ENCODE measurements around the gene ABCB4. TPM values are rescaled to one million over a fixed set of nuclear protein-coding genes. Genes with fewer than 3 reads are reported as not detected.

ABCB4 gene
- total RNA-seq, 4 donors from 2014 or later, result 1.6 to 2.8 (median 1.9) TPM; not detected in 1

DNA sequence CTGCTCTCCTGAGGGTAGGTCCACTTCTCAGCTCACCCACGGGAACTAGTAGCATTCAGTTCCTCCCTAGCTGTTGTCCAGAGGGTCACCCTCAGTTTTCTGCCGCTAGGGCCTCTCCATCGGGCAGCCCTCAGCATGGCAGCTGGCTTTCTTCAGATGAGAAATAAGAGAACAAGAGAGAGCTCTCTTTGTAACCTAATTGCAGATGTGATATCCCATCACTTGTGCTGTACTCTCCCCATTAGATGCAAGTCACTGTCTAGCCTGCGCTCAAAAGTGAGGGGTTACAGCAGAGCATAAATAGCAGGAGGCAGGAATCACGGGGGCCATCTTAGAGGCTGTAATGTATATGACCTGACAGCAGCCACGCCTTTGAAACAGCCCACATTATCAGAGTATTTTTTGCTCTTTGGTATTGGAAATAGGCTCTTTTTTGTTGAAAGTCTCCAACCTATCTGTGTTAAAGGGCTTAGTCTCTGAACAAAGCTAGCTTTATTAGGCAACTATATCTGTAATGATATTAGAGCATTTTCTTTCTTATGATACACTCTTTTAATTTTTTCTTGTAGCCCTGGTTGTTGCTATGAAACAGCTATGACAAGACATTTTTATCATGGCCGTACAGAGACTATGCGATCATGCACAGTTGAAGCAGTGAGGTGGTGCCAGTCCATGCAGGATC, 84.3 kb downstream of the ABCB4 start:
- DNase-seq (ENCODE audit: low spot score in 2 of 2), result no peak
- Histone ChIP-seq H3K36me3 (peaks cover 67% of the 10 kb centered on the region), H3K4me3 (no peak overlapping the region), H3K9me3 (no peaks in the 10 kb centered on the region), H3K27ac (no peak overlapping the region), H3K4me1 (no peaks in the 10 kb centered on the region), H3K27me3 (no peaks in the 10 kb centered on the region)
- no peak for TF ChIP-seq EP300 (IDR thresholded peaks at IDR 0.05)
- TF ChIP-seq POLR2AphosphoS5 (IDR thresholded peaks at IDR 0.05), result no peak
- TF ChIP-seq, protein P1, sequence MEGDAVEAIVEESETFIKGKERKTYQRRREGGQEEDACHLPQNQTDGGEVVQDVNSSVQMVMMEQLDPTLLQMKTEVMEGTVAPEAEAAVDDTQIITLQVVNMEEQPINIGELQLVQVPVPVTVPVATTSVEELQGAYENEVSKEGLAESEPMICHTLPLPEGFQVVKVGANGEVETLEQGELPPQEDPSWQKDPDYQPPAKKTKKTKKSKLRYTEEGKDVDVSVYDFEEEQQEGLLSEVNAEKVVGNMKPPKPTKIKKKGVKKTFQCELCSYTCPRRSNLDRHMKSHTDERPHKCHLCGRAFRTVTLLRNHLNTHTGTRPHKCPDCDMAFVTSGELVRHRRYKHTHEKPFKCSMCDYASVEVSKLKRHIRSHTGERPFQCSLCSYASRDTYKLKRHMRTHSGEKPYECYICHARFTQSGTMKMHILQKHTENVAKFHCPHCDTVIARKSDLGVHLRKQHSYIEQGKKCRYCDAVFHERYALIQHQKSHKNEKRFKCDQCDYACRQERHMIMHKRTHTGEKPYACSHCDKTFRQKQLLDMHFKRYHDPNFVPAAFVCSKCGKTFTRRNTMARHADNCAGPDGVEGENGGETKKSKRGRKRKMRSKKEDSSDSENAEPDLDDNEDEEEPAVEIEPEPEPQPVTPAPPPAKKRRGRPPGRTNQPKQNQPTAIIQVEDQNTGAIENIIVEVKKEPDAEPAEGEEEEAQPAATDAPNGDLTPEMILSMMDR (IDR thresholded peaks at IDR 0.05), result no peak
- no peak for TF ChIP-seq POLR2A (IDR thresholded peaks at IDR 0.05)
- WGBS, result 93% methylated on average over 8 of the region's 8 CpGs

DNA sequence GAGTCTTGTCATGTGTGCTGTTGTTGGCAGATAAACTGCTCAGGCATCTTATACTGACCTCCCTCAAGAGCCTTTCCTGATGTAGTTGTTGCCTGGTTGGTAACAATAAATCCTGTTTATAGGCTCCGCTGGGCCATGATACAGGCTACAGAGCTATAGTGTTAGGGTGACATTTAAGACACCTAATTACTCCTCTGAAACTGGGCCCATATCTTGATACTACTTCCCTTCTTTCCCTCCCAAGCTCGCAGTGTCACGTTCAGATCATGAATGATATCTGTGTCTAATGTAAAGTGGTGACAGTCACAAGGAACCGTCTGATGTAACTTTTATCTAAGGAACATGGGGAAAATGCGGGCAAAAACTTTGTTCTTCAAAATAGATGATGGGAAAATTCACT, 94.6 kb downstream of the ABCB4 start:
- Histone ChIP-seq H3K9me3 (no peaks in the 10 kb centered on the region), H3K27me3 (no peaks in the 10 kb centered on the region), H3K4me1 (no peaks in the 10 kb centered on the region), H3K4me3 (no peak overlapping the region), H3K27ac (no peak overlapping the region), H3K36me3 (peaks cover 63% of the 10 kb centered on the region)
- no peak for TF ChIP-seq POLR2A (IDR thresholded peaks at IDR 0.05)
- TF ChIP-seq, protein P1 (IDR thresholded peaks at IDR 0.05), result no peak
- no peak for TF ChIP-seq EP300 (IDR thresholded peaks at IDR 0.05)
- TF ChIP-seq POLR2AphosphoS5 (IDR thresholded peaks at IDR 0.05), result no peak
- DNase-seq (ENCODE audit: low spot score in 2 of 2), result no peak
- 85% methylated on average over 5 of the region's 5 CpGs for WGBS

DNA sequence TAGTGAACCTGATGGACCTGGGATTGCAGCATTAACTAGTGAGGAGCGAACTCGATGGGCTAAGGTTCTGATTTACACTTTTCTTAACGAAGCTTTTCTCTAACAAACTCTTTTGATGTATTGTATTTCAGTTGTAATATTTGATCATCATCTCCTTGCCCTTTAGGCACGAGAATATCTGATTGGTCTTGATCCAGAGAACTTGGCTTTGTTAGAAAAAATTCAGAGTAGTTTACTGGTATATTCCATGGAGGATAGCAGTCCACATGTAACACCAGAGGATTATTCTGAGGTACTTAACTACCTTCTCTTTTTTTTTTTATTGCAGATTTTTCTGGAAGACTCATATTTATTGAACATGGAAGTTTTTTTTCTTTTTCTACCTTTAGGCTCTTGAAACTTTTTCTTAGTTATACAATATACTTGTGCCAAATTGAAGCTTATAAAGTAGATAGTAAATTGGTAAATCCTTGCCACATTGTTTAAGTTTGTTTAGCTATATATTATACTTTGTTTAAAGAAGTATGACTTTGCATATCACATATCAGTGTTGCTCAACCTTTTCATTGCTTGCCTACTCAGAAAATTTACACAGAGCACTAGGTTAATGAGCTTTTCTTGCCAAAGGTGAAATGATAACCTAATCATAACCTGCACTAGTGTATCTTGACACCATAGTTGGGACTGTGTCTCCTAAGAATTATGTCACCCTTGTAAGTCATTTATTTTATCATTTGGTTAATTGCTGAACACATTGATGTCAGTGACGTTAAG, 99.6 kb downstream of the ABCB4 start:
- 57% methylated on average over 5 of the region's 5 CpGs for WGBS
- no peaks in the 10 kb centered on the region for H3K4me1 ChIP-seq
- no peak overlapping the region for H3K4me3 ChIP-seq
- peaks cover 24% of the 10 kb centered on the region for H3K36me3 ChIP-seq
- no peaks in the 10 kb centered on the region for H3K9me3 ChIP-seq
- H3K27me3 ChIP-seq, result no peaks in the 10 kb centered on the region
- H3K27ac ChIP-seq, result no peak overlapping the region
- TF ChIP-seq POLR2AphosphoS5 (IDR thresholded peaks at IDR 0.05) (no peak), POLR2A (IDR thresholded peaks at IDR 0.05) (no peak), EP300 (IDR thresholded peaks at IDR 0.05) (no peak)
- TF ChIP-seq, protein P1 (IDR thresholded peaks at IDR 0.05), result no peak
- no peak for DNase-seq (ENCODE audit: low spot score in 2 of 2)

DNA sequence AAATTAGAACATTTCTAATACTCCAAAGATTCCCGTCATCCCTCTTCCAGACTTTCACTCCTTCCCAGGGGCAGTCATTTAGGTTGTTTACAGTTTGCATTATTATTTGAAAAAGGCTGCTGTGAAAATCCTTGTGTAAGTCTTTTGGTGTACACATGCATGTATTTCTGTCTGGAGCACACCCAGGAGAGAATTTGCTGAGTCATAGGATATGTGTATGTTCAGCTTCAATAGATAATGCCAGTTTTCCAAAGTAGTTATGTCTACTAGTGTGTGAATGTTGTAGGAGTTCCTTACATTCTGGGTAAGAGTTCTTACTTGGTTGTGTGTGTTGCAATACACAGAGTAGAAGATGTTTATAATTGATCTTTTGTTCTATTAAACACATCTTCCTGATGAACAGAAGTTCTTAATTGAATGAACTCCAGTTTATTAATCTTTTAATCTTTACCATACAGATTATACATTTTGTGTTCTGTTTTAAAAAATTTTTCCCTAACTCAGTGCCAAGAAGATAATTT, 104.8 kb downstream of the ABCB4 start:
- no peaks in the 10 kb centered on the region for H3K4me1 ChIP-seq
- WGBS, result 88% methylated on average over 1 of the region's 1 CpG
- H3K27ac ChIP-seq, result no peak overlapping the region
- H3K36me3 ChIP-seq, result peaks cover 21% of the 10 kb centered on the region
- DNase-seq (ENCODE audit: low spot score in 2 of 2), result no peak
- H3K27me3 ChIP-seq, result no peaks in the 10 kb centered on the region
- H3K4me3 ChIP-seq, result no peak overlapping the region
- no peaks in the 10 kb centered on the region for H3K9me3 ChIP-seq
- TF ChIP-seq POLR2AphosphoS5 (IDR thresholded peaks at IDR 0.05), result no peak
- TF ChIP-seq, protein P1 (IDR thresholded peaks at IDR 0.05), result no peak
- TF ChIP-seq EP300 (IDR thresholded peaks at IDR 0.05), result no peak
- no peak for TF ChIP-seq POLR2A (IDR thresholded peaks at IDR 0.05)

DNA sequence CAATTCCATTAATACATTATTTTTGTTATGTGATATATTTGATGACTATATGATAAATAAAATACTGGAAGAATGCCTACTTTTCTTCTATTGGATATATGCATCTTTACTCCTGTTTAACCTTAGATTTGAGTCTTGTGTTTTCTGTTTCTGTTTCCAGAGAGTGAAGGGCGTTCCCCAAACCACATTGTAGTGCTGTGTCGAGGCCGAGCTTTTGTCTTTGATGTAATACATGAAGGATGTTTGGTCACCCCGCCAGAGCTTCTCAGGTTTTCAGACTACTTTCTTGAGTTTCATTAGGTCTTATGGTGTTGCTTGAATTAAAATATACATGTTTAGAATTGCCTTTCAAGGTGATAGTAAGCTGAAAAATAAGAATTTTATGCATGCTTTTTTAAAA, 106.3 kb downstream of the ABCB4 start:
- Histone ChIP-seq H3K4me1 (no peaks in the 10 kb centered on the region), H3K36me3 (peaks cover 30% of the 10 kb centered on the region)
- no peak for DNase-seq (ENCODE audit: low spot score in 2 of 2)

More for the DNA sequence above, 106.3 kb downstream of the ABCB4 start:
- H3K4me3 ChIP-seq, result no peak overlapping the region
- no peaks in the 10 kb centered on the region for H3K9me3 ChIP-seq
- H3K27me3 ChIP-seq, result no peaks in the 10 kb centered on the region
- 91% methylated on average over 4 of the region's 4 CpGs for WGBS
- H3K27ac ChIP-seq, result no peak overlapping the region
- TF ChIP-seq EP300 (IDR thresholded peaks at IDR 0.05) (no peak), POLR2A (IDR thresholded peaks at IDR 0.05) (no peak), POLR2AphosphoS5 (IDR thresholded peaks at IDR 0.05) (no peak)
- TF ChIP-seq, protein P1 (IDR thresholded peaks at IDR 0.05), result no peak
